GM10847 (cell line): Measurements from ENCODE around the gene NFE2L3.

Source experiments
- POLR2A ChIP-seq: IDR thresholded peaks from 2 replicates; pipeline ENCODE4 v1.6.1; 2011; ENCODE audit not compliant: insufficient read length; ENCODE audit errors: extremely low read depth

NFE2L3 gene

GRCh38 chr7:26202019-26202990 is 50.3 kb downstream of the NFE2L3 start:
- no peak for TF ChIP-seq POLR2A

- no peak for TF ChIP-seq POLR2A
Observed at GRCh38 chr7:26203016-26203415, 51.0 kb downstream of the NFE2L3 start.

GRCh38 chr7:26208040-26208439 is 56.0 kb downstream of the NFE2L3 start:
- TF ChIP-seq POLR2A: no peak

GRCh38 chr7:26212921-26213718 is 61.1 kb downstream of the NFE2L3 start:
- no peak for TF ChIP-seq POLR2A

DNA sequence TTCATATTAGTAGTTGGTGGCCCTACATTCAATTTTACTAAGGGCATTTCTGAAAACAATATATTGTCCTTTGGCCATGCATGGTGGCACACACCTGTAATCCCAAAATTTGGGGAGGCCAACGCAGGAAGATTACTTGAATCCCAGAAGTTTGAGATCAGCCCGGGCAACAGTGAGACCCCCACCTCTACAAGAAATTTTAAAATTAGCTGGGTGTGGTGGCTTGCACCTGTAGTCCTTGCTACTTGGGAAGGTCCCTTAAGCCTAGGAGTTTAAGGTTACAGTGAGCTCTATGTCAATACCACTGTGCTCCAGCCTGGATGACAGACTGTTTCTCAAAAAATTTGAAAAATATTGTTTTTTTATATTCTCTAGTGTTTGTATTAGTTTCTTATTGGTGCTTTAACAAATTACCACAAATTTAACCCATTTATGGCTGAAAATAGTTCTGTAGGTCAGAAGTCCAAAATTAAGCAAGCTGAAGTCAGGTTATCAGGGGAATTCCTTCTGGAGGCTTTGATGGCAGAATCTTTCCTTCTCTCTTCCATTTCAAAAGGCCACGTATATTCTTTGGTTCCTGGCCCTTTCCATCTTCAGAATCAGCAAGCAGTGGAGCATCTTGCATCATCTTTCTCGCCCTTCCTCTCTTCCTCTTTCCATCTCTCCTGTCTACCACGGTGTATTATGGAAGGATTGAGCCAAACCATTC is 62.0 kb downstream of the NFE2L3 start:
- no peak for TF ChIP-seq POLR2A

DNA sequence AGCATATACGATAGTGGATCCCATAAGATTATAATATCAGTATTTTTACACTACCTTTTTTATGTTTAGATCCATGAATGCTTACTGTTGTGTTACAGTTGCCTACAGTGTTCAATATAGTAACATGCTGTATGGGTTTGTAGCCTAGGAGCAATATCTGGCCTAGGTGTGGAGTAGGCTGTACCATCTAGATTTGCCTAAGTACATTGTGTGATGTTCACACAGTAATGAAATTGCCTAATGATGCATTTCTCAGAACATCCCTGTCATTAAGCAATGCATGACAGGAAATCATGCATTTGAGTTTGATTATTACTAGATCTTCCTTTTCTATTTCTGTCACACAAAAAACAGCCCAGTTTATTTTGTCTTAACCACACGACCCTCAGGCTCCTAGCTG is 64.1 kb downstream of the NFE2L3 start:
- no peak for TF ChIP-seq POLR2A

DNA sequence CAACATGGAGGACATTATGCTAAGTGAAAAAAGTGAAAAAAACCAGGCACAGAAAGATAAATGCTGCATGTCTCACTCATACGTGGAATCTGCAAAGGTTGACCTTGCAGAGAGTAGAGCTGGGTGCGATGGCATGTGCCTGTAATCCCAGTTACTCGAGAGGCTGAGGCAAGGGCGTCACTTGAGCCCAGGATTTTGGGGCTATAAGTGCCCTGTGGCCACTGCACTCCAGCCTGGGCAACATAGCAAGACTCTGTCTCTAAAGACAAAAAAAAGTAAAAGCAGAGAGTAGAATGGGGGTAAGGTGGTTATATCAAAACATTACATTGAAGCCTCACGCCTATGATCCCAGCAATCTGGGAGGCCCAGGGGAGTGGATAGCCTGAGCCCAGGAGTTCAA is 72.4 kb downstream of the NFE2L3 start:
- no peak for TF ChIP-seq POLR2A

GRCh38 chr7:26227987-26228386 is 76.0 kb downstream of the NFE2L3 start:
- no peak for TF ChIP-seq POLR2A

DNA sequence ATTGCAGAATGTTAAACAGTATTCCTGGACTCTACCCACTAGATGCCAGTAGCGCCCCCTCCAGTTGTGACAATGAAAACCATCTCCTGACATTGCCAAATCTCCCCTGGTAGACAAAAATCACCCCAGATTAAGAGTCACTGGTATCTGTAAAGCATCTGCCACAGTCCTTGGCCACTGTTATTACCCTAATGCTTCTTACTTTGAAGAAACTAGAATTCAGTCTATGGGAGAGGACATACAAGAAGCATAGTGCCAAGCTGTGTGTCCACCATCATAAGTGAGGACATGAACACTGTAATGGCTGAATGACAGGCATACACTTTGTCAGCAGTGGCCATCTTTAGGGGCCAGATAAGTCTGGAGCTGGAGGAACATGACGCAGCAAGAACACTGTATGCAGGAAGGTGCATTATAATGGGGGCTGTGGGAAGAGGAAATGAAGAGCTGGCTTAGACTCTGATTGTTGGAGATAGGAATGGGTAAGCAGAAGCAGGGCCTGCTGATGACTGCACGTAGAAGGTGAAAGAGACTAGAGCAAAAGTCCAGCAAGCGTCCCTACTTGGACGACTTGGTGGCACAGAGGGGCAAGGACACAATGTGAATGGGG is 82.0 kb downstream of the NFE2L3 start:
- no peak for TF ChIP-seq POLR2A
